SU-DHL-6 (cell line): ENCODE data around the gene AFF4.

Source experiments
- EZH2phosphoT487 ChIP-seq: fragments of 200-600 bp; sonication (generic), shearing (Covaris generic); conservative IDR thresholded peaks from 2 replicates; pipeline ENCODE4 v1.6.1; 2018; ENCODE audit warnings: mild to moderate bottlenecking, antibody characterized with exemption, low read length, moderate library complexity, mixed read lengths
- TF ChIP-seq, protein P1 (sequence below): fragments of 200-600 bp; sonication (generic); IDR thresholded peaks from one replicate; pipeline ENCODE4 v1.5.1; 2017; ENCODE audit warnings: antibody characterized with exemption, mild to moderate bottlenecking, low read length, moderate library complexity; ENCODE audit not compliant: insufficient read depth, poor library complexity, severe bottlenecking

DNA sequence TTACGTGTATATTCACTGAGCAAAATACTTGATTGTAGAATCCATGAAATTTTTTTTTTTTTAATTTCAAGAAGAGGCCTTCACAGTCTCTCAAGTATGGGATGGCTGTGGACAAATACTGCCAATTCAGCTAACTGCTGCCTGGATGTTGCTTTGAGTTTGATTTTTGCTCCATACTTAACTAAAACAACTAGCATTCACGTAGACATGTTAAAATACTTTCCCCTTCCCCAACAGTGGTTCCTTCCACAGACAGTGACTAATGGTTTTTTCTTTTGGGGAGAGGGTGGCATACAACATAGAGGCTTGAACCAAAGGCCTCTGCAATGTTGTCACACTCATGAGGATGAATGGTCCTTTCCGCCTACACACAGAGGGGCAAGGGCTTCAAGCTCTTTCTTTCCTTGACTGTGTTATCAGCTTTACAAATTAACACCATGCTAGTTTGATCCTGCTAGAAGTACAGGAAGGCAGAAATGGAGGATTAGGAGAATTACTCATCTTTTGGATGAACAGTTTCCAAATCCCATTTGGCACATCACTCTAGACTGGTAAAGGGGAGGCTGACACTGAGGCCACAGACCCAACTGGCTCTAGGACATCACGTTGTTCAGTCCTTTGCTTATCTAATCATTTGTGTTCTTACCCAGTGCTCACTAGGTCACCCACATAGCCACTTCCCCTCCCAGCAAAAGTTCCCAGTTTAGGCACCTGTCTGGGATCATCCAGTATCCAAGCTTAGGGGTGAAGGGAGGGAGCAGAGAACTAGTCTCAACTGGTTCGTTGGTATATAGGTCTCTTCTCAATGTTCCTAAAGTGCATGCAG is 91.8 kb downstream of the AFF4 start:
- TF ChIP-seq, protein P1, sequence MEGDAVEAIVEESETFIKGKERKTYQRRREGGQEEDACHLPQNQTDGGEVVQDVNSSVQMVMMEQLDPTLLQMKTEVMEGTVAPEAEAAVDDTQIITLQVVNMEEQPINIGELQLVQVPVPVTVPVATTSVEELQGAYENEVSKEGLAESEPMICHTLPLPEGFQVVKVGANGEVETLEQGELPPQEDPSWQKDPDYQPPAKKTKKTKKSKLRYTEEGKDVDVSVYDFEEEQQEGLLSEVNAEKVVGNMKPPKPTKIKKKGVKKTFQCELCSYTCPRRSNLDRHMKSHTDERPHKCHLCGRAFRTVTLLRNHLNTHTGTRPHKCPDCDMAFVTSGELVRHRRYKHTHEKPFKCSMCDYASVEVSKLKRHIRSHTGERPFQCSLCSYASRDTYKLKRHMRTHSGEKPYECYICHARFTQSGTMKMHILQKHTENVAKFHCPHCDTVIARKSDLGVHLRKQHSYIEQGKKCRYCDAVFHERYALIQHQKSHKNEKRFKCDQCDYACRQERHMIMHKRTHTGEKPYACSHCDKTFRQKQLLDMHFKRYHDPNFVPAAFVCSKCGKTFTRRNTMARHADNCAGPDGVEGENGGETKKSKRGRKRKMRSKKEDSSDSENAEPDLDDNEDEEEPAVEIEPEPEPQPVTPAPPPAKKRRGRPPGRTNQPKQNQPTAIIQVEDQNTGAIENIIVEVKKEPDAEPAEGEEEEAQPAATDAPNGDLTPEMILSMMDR = no peak
- TF ChIP-seq EZH2phosphoT487 = no peak
